Prostate gland (tissue), 2 donors: ENCODE results near the gene CHST11.

Source experiments
- CTCF ChIP-seq, 4 experiments: fragments of 200-600 bp in 2 of 4; fragments of 450-650 bp in 2 of 4; sonication (generic) in 2 of 4; IDR thresholded peaks; 1 replicate in 3 of 4; 2 replicates in 1 of 4; pipeline ENCODE4 v1.5.1; 2016 to 2019; ENCODE audit warnings: antibody characterized with exemption in 4 of 4, mild to moderate bottlenecking in 2 of 4, moderate library complexity in 2 of 4
- POLR2A ChIP-seq: fragments of 450-650 bp; IDR thresholded peaks from one replicate; pipeline ENCODE4 v1.6.1; 2016; ENCODE audit warnings: antibody characterized with exemption, mild to moderate bottlenecking

DNA sequence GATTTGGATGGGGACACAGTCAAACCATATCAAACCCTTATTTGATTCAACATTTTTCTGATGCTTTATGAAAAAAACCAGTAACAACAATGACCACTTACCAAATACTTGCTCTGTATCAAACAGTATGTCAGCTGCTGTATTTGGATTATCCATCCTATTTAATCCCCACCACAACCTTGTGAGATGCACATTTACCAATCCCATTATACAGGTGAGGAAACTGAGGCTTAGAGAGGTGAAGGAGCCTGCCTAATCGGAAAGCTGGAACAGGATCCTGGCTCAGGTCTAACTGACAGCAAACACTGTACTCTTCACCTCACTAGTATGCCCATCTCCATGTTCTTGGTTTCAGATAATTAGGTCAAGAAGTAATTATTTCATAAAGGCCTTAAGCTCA is 13.8 kb downstream of the CHST11 start:
- no peak for TF ChIP-seq CTCF (IDR thresholded peaks at IDR 0.05)
- no peak for TF ChIP-seq POLR2A
